H9 (cell line): ENCODE data around the gene USP13. TPM values are rescaled to one million over a fixed set of nuclear protein-coding genes. Genes with fewer than 3 reads are reported as not detected.

Source experiments
- DNase-seq: peaks from one replicate; pipeline ENCODE4 v3.0.0-alpha.2; 2017
- H2AFZ ChIP-seq: one replicate; pipeline ENCODE4 v1.6.1; 2013; ENCODE audit warnings: mild to moderate bottlenecking, low read length, control low read depth, moderate library complexity
- H2AK5ac ChIP-seq: 2 replicates; pipeline ENCODE4 v1.6.1; 2013; ENCODE audit warnings: low read length, control low read depth, mixed read lengths; ENCODE audit not compliant: insufficient read length
- H2BK120ac ChIP-seq: one replicate; pipeline ENCODE4 v1.6.1; 2013; ENCODE audit warnings: low read depth, mild to moderate bottlenecking, low read length, control low read depth, inconsistent platforms; ENCODE audit not compliant: poor library complexity, severe bottlenecking
- H2BK12ac ChIP-seq: 2 replicates; pipeline ENCODE4 v1.6.1; 2013; ENCODE audit warnings: low read length, control low read depth, mixed read lengths, low read depth; ENCODE audit not compliant: insufficient read length
- H2BK15ac ChIP-seq: 2 replicates; pipeline ENCODE4 v1.6.1; 2013; ENCODE audit warnings: low read depth, low read length, control low read depth
- H2BK20ac ChIP-seq: one replicate; pipeline ENCODE4 v1.6.1; 2013; ENCODE audit warnings: low read depth, mild to moderate bottlenecking, low read length, control low read depth, inconsistent platforms; ENCODE audit not compliant: poor library complexity, severe bottlenecking
- H2BK5ac ChIP-seq: 2 replicates; pipeline ENCODE4 v1.6.1; 2013; ENCODE audit warnings: low read length, control low read depth, mixed read lengths; ENCODE audit not compliant: insufficient read length
- H3K14ac ChIP-seq: 2 replicates; pipeline ENCODE4 v1.6.1; 2013; ENCODE audit warnings: low read length, control low read depth; ENCODE audit not compliant: insufficient read depth
- H3K18ac ChIP-seq: 2 replicates; pipeline ENCODE4 v1.6.1; 2013; ENCODE audit warnings: low read depth, mild to moderate bottlenecking, mixed read lengths, low read length, control low read depth; ENCODE audit not compliant: insufficient read length
- H3K23ac ChIP-seq: 2 replicates; pipeline ENCODE4 v1.6.1; 2013; ENCODE audit warnings: low read length, control low read depth, mixed read lengths, low read depth; ENCODE audit not compliant: insufficient read length
- H3K23me2 ChIP-seq: 2 replicates; pipeline ENCODE4 v1.6.1; 2013; ENCODE audit warnings: low read depth, mild to moderate bottlenecking, mixed read lengths, low read length, control low read depth; ENCODE audit not compliant: insufficient read length, poor library complexity, severe bottlenecking
- H3K27ac ChIP-seq: 2 replicates; pipeline ENCODE4 v1.5.1; 2013; ENCODE audit warnings: low read length, control low read depth, mixed read lengths, low read depth; ENCODE audit not compliant: insufficient read length
- H3K27me3 ChIP-seq: 2 replicates; pipeline ENCODE4 v1.6.1; 2013; ENCODE audit warnings: low read length, control low read depth, inconsistent platforms; ENCODE audit not compliant: insufficient read depth
- H3K4ac ChIP-seq: 2 replicates; pipeline ENCODE4 v1.6.1; 2013; ENCODE audit warnings: low read depth, mild to moderate bottlenecking, control low read depth, inconsistent platforms, low read length, moderate library complexity
- H3K4me1 ChIP-seq: 2 replicates; pipeline ENCODE4 v1.6.1; 2013; ENCODE audit warnings: low read length, control low read depth, inconsistent platforms; ENCODE audit not compliant: insufficient read depth
- H3K4me2 ChIP-seq: 2 replicates; pipeline ENCODE4 v1.6.1; 2013; ENCODE audit warnings: low read length, control low read depth, mixed read lengths; ENCODE audit not compliant: insufficient read length, insufficient read depth
- H3K56ac ChIP-seq: 2 replicates; pipeline ENCODE4 v1.6.1; 2013; ENCODE audit warnings: low read depth, mild to moderate bottlenecking, mixed read lengths, low read length, control low read depth; ENCODE audit not compliant: insufficient read length
- H3K79me1 ChIP-seq: 2 replicates; pipeline ENCODE4 v1.6.1; 2013; ENCODE audit warnings: low read depth, mild to moderate bottlenecking, moderate library complexity, low read length, control low read depth, inconsistent platforms; ENCODE audit not compliant: insufficient read depth, poor library complexity, severe bottlenecking
- H3K79me2 ChIP-seq: 2 replicates; pipeline ENCODE4 v1.6.1; 2013; ENCODE audit warnings: low read length, control low read depth, inconsistent platforms; ENCODE audit not compliant: insufficient read depth
- H3K9ac ChIP-seq: 2 replicates; pipeline ENCODE4 v1.6.1; 2013; ENCODE audit warnings: low read length, control low read depth, mixed read lengths; ENCODE audit not compliant: insufficient read length; ENCODE audit errors: extremely low read depth
- H3K9me3 ChIP-seq: one replicate; pipeline ENCODE4 v1.6.1; 2013; ENCODE audit warnings: low read depth, low read length, inconsistent platforms; ENCODE audit not compliant: control insufficient read depth
- H3T11ph ChIP-seq: one replicate; pipeline ENCODE4 v1.6.1; 2013; ENCODE audit warnings: mild to moderate bottlenecking, low read length, control low read depth, inconsistent platforms
- H4K20me1 ChIP-seq: one replicate; pipeline ENCODE4 v1.6.1; 2013; ENCODE audit not compliant: control insufficient read depth, insufficient read length, insufficient read depth
- H4K5ac ChIP-seq: 2 replicates; pipeline ENCODE4 v1.6.1; 2013; ENCODE audit warnings: low read depth, mild to moderate bottlenecking, mixed read lengths, low read length, control low read depth; ENCODE audit not compliant: insufficient read length
- H4K8ac ChIP-seq: replicated peaks from 2 replicates; pipeline ENCODE4 v1.6.1; 2013; ENCODE audit warnings: low read length, control low read depth, mixed read lengths, low read depth; ENCODE audit not compliant: insufficient read length
- H4K91ac ChIP-seq: 2 replicates; pipeline ENCODE4 v1.6.1; 2013; ENCODE audit warnings: low read depth, mild to moderate bottlenecking, moderate library complexity, mixed read lengths, low read length, control low read depth; ENCODE audit not compliant: insufficient read length
- H3K27ac Mint-ChIP-seq, 3 experiments: 2 replicates in 2 of 3; 3 replicates in 1 of 3; pipeline ENCODE4 v1.8.0; 2020 to 2021; ENCODE audit warnings: mixed read lengths in 3 of 3, mild to moderate bottlenecking in 1 of 3, moderate library complexity in 1 of 3
- H3K27me3 Mint-ChIP-seq: 2 replicates; pipeline ENCODE4 v1.8.0; 2021; ENCODE audit warnings: low read depth, mild to moderate bottlenecking, moderate library complexity, mixed read lengths
- H3K36me3 Mint-ChIP-seq, 3 experiments: 2 replicates in 2 of 3; 3 replicates in 1 of 3; pipeline ENCODE4 v1.8.0; 2020 to 2021; ENCODE audit warnings: low read depth in 3 of 3, mixed read lengths in 3 of 3; ENCODE audit not compliant: insufficient read depth in 1 of 3
- H3K4me1 Mint-ChIP-seq, 2 experiments: 2 replicates each; pipeline ENCODE4 v1.8.0; 2020; ENCODE audit warnings: mixed read lengths in 2 of 2
- H3K4me3 Mint-ChIP-seq, 2 experiments: 2 replicates in 1 of 2; 3 replicates in 1 of 2; pipeline ENCODE4 v1.8.0; 2020 to 2021; ENCODE audit warnings: mild to moderate bottlenecking in 2 of 2, mixed read lengths in 2 of 2, moderate library complexity in 1 of 2
- H3K9me3 Mint-ChIP-seq, 2 experiments: 2 replicates in 1 of 2; 3 replicates in 1 of 2; pipeline ENCODE4 v1.8.0; 2020; ENCODE audit warnings: mild to moderate bottlenecking in 2 of 2, mixed read lengths in 2 of 2, moderate library complexity in 1 of 2
- CTCF ChIP-seq: fragments of 200-600 bp; sonication (generic); conservative IDR thresholded peaks from 3 replicates; pipeline ENCODE4 v1.8.0; 2021; ENCODE audit warnings: antibody characterized with exemption, mild to moderate bottlenecking
- WGBS: extraction: QIAGEN DNeasy Blood & Tissue Kit; methylation state at CpG from one replicate; pipeline ENCODE4 v1.1.7; 2013; ENCODE audit warnings: missing lambda C conversion rate, low lambda C conversion rate, mixed read lengths; ENCODE audit not compliant: insufficient read length; ENCODE audit errors: extremely low coverage; 5-methylcytosine and 5-hydroxymethylcytosine counted together
- total RNA-seq: library from RNA; stranded (reverse); gene quantifications from 2 replicates; pipeline ENCODE4 v1.2.1, GENCODE V29; 2021

Gene USP13
- total RNA-seq, 1 experiment from 2014 or later, result 26.7 TPM

GRCh38 chr3:179710079-179710478 is 57.2 kb downstream of the USP13 start:
- no peak for TF ChIP-seq CTCF
- H3K27me3 ChIP-seq, result no peaks in the 10 kb centered on the region
- WGBS, result no CpG with 5 or more reads among the region's 5 CpGs
- H2BK15ac ChIP-seq, result no peak overlapping the region
- no peaks in the 10 kb centered on the region for H3K9me3 ChIP-seq
- no peak overlapping the region for H3K23ac ChIP-seq
- H3K56ac ChIP-seq, result no peak overlapping the region
- Mint-ChIP-seq H3K4me3 (peak overlapping the region; percentile 23 to 39), H3K4me1 (peaks cover 57 to 59% of the 10 kb centered on the region in 2 experiments), H3K36me3 (peaks cover 8 to 21% (median 20%) of the 10 kb centered on the region in 3 experiments; a peak in 6 of 7 replicates), H3K27ac (peak overlapping the region; percentile 73 to 92 (median 91); a peak in 6 of 7 replicates), H3K9me3 (no peaks in the 10 kb centered on the region), H3K27me3 (no peaks in the 10 kb centered on the region)
- H4K5ac ChIP-seq, result no peak overlapping the region
- no peak overlapping the region for H3K4me2 ChIP-seq
- peak overlapping the region; percentile 63 for H3T11ph ChIP-seq
- no peak overlapping the region for H2AK5ac ChIP-seq
- peaks cover 10% of the 10 kb centered on the region; the same call in 1 of the 2 replicates for H3K4me1 ChIP-seq
- DNase-seq, result no peak
- no peak overlapping the region for H2BK20ac ChIP-seq
- no peaks in the 10 kb centered on the region for H3K79me2 ChIP-seq
- H2BK12ac ChIP-seq, result no peak overlapping the region
- H3K18ac ChIP-seq, result no peak overlapping the region
- no peak overlapping the region for H2BK120ac ChIP-seq
- H3K23me2 ChIP-seq, result no peaks in the 10 kb centered on the region
- H4K8ac ChIP-seq, result no peak overlapping the region
- H2AFZ ChIP-seq, result no peak overlapping the region
- H3K27ac ChIP-seq, result no peak overlapping the region
- no peak overlapping the region for H3K14ac ChIP-seq
- no peaks in the 10 kb centered on the region for H4K20me1 ChIP-seq
- no peak overlapping the region for H2BK5ac ChIP-seq
- H4K91ac ChIP-seq, result no peak overlapping the region
- H3K4ac ChIP-seq, result no peak overlapping the region
- no peaks in the 10 kb centered on the region for H3K79me1 ChIP-seq
- no peak overlapping the region for H3K9ac ChIP-seq
